ENCODE measurements around the gene RGCC.

- TF ChIP-seq POLR2A (IDR thresholded peaks at IDR 0.05) (no peak), CTCF (IDR thresholded peaks at IDR 0.05) (no peak)
Measured at GRCh38 chr13:41458187-41458760, 924 bp downstream of the RGCC start.
